Neural progenitor cell (in vitro differentiated cells): ENCODE data around the gene DHX35. TPM values are rescaled to one million over a fixed set of nuclear protein-coding genes. Genes with fewer than 3 reads are reported as not detected.
"Not testable (repeated sequence)": the region's sequence is repeated elsewhere in the genome, so short reads cannot be mapped to it uniquely, and the experiment has no call there.

Source experiments
- DNase-seq: peaks from one replicate; pipeline ENCODE4 v3.0.0-alpha.2; 2016; ENCODE audit warnings: low spot score
- H2AFZ ChIP-seq: fragments of 200-600 bp; sonication (generic); replicated peaks from 2 replicates; pipeline ENCODE4 v1.6.1; 2016; ENCODE audit warnings: antibody characterized with exemption
- H3F3A ChIP-seq: fragments of 200-600 bp; sonication (generic); 2 replicates; pipeline ENCODE4 v1.6.1; 2016; ENCODE audit warnings: antibody characterized with exemption, low read depth
- H3K27ac ChIP-seq: fragments of 200-600 bp; sonication (generic); 2 replicates; pipeline ENCODE4 v1.5.1; 2016; ENCODE audit warnings: mild to moderate bottlenecking
- H3K27me3 ChIP-seq: fragments of 200-600 bp; sonication (generic); 2 replicates; pipeline ENCODE4 v1.6.1; 2016; ENCODE audit warnings: mild to moderate bottlenecking, moderate library complexity
- H3K36me3 ChIP-seq: fragments of 200-600 bp; sonication (generic); 2 replicates; pipeline ENCODE4 v1.5.1; 2016
- H3K4me1 ChIP-seq: fragments of 200-600 bp; sonication (generic); 2 replicates; pipeline ENCODE4 v1.6.1; 2016; ENCODE audit warnings: mixed run types
- H3K4me2 ChIP-seq: fragments of 200-600 bp; sonication (generic); 2 replicates; pipeline ENCODE4 v1.6.1; 2016
- H3K4me3 ChIP-seq: fragments of 200-600 bp; sonication (generic); 2 replicates; pipeline ENCODE4 v1.5.1; 2016
- H3K79me2 ChIP-seq: fragments of 200-600 bp; sonication (generic); 2 replicates; pipeline ENCODE4 v1.6.1; 2016; ENCODE audit warnings: low read depth
- H3K9ac ChIP-seq: fragments of 200-600 bp; sonication (generic); 2 replicates; pipeline ENCODE4 v1.6.1; 2016
- H3K9me3 ChIP-seq: fragments of 200-600 bp; sonication (generic); 2 replicates; pipeline ENCODE4 v1.5.1; 2016; ENCODE audit warnings: low read depth
- H4K20me1 ChIP-seq: fragments of 200-600 bp; sonication (generic); 2 replicates; pipeline ENCODE4 v1.6.1; 2016; ENCODE audit warnings: low read depth
- H3K27ac Mint-ChIP-seq: 3 replicates; pipeline ENCODE4 v1.8.0; 2021; ENCODE audit warnings: mixed read lengths
- H3K27me3 Mint-ChIP-seq: 2 replicates; pipeline ENCODE4 v1.8.0; 2022; ENCODE audit warnings: low read depth, mild to moderate bottlenecking, inconsistent platforms, moderate library complexity, mixed read lengths; ENCODE audit not compliant: insufficient read depth
- H3K36me3 Mint-ChIP-seq: 3 replicates; pipeline ENCODE4 v1.8.0; 2021; ENCODE audit warnings: mixed read lengths
- H3K4me1 Mint-ChIP-seq: 3 replicates; pipeline ENCODE4 v1.8.0; 2021; ENCODE audit warnings: mixed read lengths
- H3K4me3 Mint-ChIP-seq: 3 replicates; pipeline ENCODE4 v1.8.0; 2021; ENCODE audit warnings: mild to moderate bottlenecking, moderate library complexity, mixed read lengths
- H3K9me3 Mint-ChIP-seq: 3 replicates; pipeline ENCODE4 v1.8.0; 2020; ENCODE audit warnings: mixed read lengths
- EZH2 ChIP-seq: fragments of 200-600 bp; sonication (generic); IDR thresholded peaks from 2 replicates; pipeline ENCODE4 v1.6.1; 2017; ENCODE audit warnings: antibody characterized with exemption, mild to moderate bottlenecking, moderate library complexity
- EZH2phosphoT487 ChIP-seq: fragments of 200-600 bp; sonication (generic); IDR thresholded peaks from 2 replicates; pipeline ENCODE4 v1.6.1; 2017; ENCODE audit warnings: antibody characterized with exemption
- total RNA-seq: library from RNA; depleted of rRNA; stranded (reverse); fragments of >200 nt; gene quantifications from 2 replicates; pipeline ENCODE4 v1.2.3, GENCODE V29; 2015; ENCODE audit warnings: low replicate concordance
- TF ChIP-seq, protein P1 (sequence below): fragments of 200-600 bp; sonication (generic); IDR thresholded peaks from 2 replicates; pipeline ENCODE4 v1.5.1; 2017; ENCODE audit warnings: antibody characterized with exemption, mild to moderate bottlenecking

Gene DHX35
- total RNA-seq, 1 donor from 2014 or later: 22.5 TPM

DNA sequence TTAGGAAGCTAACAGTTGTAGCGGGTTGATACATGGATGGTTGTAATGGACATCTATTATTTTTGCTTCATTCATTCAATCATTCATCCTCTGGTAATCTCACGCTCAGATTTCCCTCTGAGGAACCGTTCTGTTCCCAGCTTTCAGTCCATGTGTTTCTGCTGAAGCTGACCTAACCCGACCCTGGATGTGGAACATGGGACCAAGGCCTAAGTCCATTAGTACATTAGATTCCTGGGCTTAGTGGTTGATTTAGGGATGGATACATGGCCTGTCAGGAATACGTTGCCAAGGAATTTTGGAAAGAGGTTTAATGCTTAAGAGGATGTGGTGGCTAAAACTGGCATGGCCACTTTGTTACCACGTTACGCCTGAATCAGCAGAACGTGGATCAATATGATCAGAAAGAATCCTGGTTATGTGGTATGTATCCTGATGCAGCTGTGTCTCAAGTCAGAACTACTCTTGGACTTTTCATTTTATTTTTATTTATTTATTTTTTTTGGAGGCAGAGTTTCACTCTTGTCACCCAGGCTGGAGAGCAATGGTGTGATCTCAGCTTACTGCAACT lies 4.1 kb upstream of the DHX35 start:
- H3K4me1 Mint-ChIP-seq: peaks cover 13% of the 10 kb centered on the region
- DNase-seq: no peak
- Histone ChIP-seq H3K4me3 (no peak overlapping the region), H3K36me3 (no peaks in the 10 kb centered on the region), H3F3A (peaks cover 24% of the 10 kb centered on the region), H2AFZ (no peak overlapping the region), H3K4me1 (peaks cover 6% of the 10 kb centered on the region), H3K9me3 (no peaks in the 10 kb centered on the region), H3K27ac (no peak overlapping the region), H3K27me3 (no peaks in the 10 kb centered on the region), H3K79me2 (peaks cover 14% of the 10 kb centered on the region), H3K9ac (no peak overlapping the region), H3K4me2 (no peak overlapping the region), H4K20me1 (no peaks in the 10 kb centered on the region)
- TF ChIP-seq, protein P1, sequence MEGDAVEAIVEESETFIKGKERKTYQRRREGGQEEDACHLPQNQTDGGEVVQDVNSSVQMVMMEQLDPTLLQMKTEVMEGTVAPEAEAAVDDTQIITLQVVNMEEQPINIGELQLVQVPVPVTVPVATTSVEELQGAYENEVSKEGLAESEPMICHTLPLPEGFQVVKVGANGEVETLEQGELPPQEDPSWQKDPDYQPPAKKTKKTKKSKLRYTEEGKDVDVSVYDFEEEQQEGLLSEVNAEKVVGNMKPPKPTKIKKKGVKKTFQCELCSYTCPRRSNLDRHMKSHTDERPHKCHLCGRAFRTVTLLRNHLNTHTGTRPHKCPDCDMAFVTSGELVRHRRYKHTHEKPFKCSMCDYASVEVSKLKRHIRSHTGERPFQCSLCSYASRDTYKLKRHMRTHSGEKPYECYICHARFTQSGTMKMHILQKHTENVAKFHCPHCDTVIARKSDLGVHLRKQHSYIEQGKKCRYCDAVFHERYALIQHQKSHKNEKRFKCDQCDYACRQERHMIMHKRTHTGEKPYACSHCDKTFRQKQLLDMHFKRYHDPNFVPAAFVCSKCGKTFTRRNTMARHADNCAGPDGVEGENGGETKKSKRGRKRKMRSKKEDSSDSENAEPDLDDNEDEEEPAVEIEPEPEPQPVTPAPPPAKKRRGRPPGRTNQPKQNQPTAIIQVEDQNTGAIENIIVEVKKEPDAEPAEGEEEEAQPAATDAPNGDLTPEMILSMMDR: no peak
- TF ChIP-seq EZH2 (no peak), EZH2phosphoT487 (no peak)
- peaks cover 10% of the 10 kb centered on the region for H3K27me3 Mint-ChIP-seq
- H3K4me3 Mint-ChIP-seq: no peak overlapping the region
- peaks cover 10% of the 10 kb centered on the region for H3K36me3 Mint-ChIP-seq
- no peak overlapping the region for H3K27ac Mint-ChIP-seq
- no peaks in the 10 kb centered on the region for H3K9me3 Mint-ChIP-seq

DNA sequence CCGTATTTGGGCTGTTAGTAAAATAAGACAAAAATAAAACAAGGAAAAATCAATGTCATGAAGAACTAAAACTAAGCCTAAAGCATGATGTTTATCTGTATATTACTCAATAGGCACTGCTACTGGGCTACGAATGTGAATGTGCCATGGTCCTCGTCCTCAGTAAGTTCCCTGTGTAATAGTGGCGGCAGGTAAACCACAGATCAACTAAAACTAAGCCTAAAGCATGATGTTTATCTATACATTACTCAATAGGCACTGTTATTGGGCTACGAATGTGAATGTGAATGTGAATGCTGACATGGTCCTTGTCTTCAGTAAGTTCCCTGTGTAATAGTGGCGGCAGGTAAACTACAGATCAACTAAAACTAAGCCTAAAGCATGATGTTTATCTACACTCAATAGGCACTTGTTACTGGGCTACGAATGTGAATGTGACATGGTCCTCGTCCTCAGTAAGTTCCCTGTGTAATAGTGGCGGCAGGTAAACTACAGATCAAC lies 1.9 kb upstream of the DHX35 start:
- peaks cover 14% of the 10 kb centered on the region for H3K4me1 ChIP-seq
- not testable (repeated sequence) for H3K9me3 ChIP-seq, H3K4me2 ChIP-seq, H3K4me3 ChIP-seq, H3K27ac Mint-ChIP-seq, H3K4me3 Mint-ChIP-seq, H2AFZ ChIP-seq, H3K27me3 ChIP-seq, H3K9ac ChIP-seq, H3K27ac ChIP-seq, H3K36me3 ChIP-seq, DNase-seq, H3K36me3 Mint-ChIP-seq, H4K20me1 ChIP-seq, H3K9me3 Mint-ChIP-seq
- peaks cover 16% of the 10 kb centered on the region for H3K4me1 Mint-ChIP-seq
- peaks cover 10% of the 10 kb centered on the region for H3K27me3 Mint-ChIP-seq
- peaks cover 37% of the 10 kb centered on the region for H3K79me2 ChIP-seq
- H3F3A ChIP-seq: peaks cover 19% of the 10 kb centered on the region

DNA sequence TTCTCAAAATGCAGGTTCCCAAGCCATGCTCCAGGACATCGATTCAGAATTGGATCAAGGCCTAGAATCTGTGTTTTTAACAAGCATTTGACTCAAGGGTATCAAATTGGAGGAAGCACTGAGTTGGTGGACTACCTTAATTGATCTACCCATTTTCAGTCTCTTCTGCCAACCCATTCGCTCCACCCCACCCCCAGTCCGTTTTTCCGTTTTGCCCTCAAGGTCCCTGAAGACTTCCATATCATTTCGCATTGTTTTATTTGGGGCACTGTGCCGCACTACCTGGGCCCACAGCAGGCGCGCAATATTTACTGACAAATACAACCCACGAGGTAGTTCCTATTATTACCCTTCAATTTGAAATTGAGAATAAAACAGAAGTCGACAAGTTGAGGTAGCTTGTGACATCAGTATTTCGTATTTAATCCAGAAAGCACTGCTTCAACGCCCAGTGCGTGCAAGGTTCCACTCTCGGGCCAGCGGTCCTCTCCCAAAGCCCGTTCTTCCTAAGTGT lies 557 bp upstream of the DHX35 start:
- Histone ChIP-seq H4K20me1 (peaks cover 9% of the 10 kb centered on the region), H3K4me2 (peak overlapping the region; percentile 77), H3K79me2 (peaks cover 50% of the 10 kb centered on the region), H3K4me1 (peaks cover 14% of the 10 kb centered on the region), H3K9me3 (no peaks in the 10 kb centered on the region), H3K27ac (no peak overlapping the region), H3K9ac (peak overlapping the region; percentile 61), H3F3A (peaks cover 19% of the 10 kb centered on the region), H2AFZ (peak overlapping the region; percentile 72), H3K27me3 (no peaks in the 10 kb centered on the region), H3K4me3 (peak overlapping the region; percentile 91), H3K36me3 (no peaks in the 10 kb centered on the region)
- DNase-seq: peak; percentile 15
- Mint-ChIP-seq H3K4me3 (peak overlapping the region; percentile 99), H3K27ac (peak overlapping the region; percentile 69), H3K27me3 (peaks cover 4% of the 10 kb centered on the region), H3K4me1 (peaks cover 23% of the 10 kb centered on the region), H3K9me3 (no peaks in the 10 kb centered on the region), H3K36me3 (peaks cover 3% of the 10 kb centered on the region)
- no peak for TF ChIP-seq EZH2
- TF ChIP-seq, protein P1: no peak

DNA sequence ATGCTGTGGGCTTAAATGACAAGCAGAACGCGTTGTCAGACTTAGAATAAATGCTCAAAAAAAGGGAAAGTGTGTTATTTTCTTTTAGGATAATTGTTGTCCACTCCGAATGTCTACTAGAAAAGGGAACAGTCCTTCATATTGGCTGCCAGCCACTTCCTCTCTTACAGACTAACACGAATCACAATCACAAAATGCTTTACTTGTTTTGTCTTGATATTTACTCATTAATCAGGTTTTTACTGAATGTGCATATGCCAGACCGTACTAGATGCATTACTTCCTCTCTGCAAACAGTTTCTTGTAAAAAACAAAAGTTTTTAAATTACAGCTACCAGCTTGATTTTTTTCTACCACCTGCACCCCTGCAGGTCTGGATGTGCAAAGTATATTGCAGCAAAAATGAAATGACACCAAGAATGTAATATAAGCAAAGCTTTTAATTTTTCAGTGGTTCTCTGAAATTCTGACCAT lies 821 bp downstream of the DHX35 start:
- H3K9ac ChIP-seq: peak overlapping the region; percentile 90
- Mint-ChIP-seq H3K27ac (peak overlapping the region; percentile 96), H3K4me3 (peak overlapping the region; percentile 99), H3K27me3 (peaks cover 4% of the 10 kb centered on the region), H3K9me3 (no peaks in the 10 kb centered on the region), H3K36me3 (peaks cover 3% of the 10 kb centered on the region), H3K4me1 (peaks cover 24% of the 10 kb centered on the region)
- H3K79me2 ChIP-seq: peaks cover 62% of the 10 kb centered on the region
- no peaks in the 10 kb centered on the region for H3K36me3 ChIP-seq
- DNase-seq: no peak
- H3F3A ChIP-seq: peaks cover 15% of the 10 kb centered on the region
- peak overlapping the region; percentile 68 for H2AFZ ChIP-seq
- H3K27me3 ChIP-seq: no peaks in the 10 kb centered on the region
- H3K27ac ChIP-seq: peak overlapping the region; percentile 95
- peak overlapping the region; percentile 90 for H3K4me2 ChIP-seq
- peaks cover 14% of the 10 kb centered on the region for H3K4me1 ChIP-seq
- TF ChIP-seq EZH2phosphoT487 (no peak), EZH2 (no peak)
- TF ChIP-seq, protein P1: no peak
- no peaks in the 10 kb centered on the region for H3K9me3 ChIP-seq
- peaks cover 10% of the 10 kb centered on the region for H4K20me1 ChIP-seq
- peak overlapping the region; percentile 91 for H3K4me3 ChIP-seq
